HG02678 (cell line): ENCODE results near the gene PEAR1.

ENCODE experiments used
- ATAC-seq: cut with Tn5 transposase; IDR thresholded peaks from one replicate; pipeline ENCODE4 v1.9.1; 2021; ENCODE audit warnings: mild to moderate bottlenecking, moderate library complexity; ENCODE audit not compliant: unreplicated experiment

PEAR1 gene

DNA sequence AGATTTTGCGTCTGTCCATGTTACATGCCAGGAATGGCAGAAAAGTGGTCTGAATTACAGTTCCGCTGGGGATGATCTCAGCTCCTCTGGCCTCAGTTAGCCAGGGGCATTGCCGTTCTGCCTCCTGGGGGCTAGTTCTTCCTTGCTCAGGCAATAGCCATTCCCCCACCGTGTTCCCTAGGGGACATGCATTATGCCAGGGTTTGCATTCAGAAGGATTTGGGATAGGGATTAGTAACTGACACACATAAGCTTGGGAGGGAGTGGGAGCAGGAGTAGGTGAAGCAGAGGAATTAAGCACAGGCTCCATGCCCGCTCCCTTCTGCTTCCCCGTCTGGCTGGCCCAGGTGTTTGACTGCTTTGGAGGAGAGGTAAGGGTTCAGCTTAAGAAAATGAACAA lies 39.6 kb downstream of the PEAR1 start:
- ATAC-seq = no peak

- no peak for ATAC-seq
Observed at GRCh38 chr1:156935505-156936128, 42.1 kb downstream of the PEAR1 start.

DNA sequence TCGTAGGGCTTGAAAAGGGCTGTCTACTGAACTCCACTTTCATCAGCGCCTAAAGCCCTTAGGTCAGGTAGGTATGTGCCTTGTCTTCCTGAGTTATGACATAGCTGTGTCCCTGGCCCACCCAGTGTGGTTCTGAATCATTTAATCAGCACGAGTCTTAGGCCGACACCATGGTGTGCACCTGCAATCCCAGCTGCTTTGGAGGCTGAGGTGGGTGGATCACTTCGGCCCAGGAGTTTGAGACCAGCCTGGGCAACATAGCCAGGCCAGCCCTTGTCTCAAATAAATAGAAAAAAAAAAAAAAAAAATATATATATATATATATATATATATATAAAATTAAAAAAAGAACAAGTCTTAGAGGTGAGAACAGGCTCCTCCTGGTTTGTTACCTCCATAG lies 42.7 kb downstream of the PEAR1 start:
- no peak for ATAC-seq

DNA sequence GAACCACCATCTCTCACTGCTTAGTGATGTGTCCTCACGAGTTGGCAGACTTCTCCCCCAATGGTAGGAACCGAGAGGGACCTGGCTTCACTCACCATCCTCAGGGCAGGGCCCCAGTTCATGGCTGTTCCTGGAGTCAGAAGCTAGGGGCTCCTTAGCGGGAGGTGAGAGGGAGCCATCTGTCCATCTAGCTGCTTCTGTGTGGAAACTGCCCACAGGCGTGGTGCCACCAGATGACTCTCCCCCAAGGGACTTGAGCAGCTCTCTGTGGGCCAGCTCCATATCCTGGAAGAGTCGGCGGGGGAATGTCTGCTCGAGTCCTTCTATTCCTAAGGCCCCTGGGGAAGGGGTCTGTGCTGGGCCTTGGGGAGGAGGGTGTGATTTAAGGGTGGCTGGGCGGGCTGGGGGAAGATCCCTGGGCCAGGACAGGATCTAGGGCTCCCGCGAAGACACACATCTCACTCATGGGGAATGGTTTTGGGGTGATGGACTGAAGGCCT lies 43.3 kb downstream of the PEAR1 start:
- ATAC-seq = no peak

- no peak for ATAC-seq
Observed at GRCh38 chr1:156937883-156938282, 44.4 kb downstream of the PEAR1 start.

GRCh38 chr1:156938813-156939212 lies 45.3 kb downstream of the PEAR1 start:
- ATAC-seq = no peak

GRCh38 chr1:156939786-156940334 lies 46.3 kb downstream of the PEAR1 start:
- no peak for ATAC-seq

DNA sequence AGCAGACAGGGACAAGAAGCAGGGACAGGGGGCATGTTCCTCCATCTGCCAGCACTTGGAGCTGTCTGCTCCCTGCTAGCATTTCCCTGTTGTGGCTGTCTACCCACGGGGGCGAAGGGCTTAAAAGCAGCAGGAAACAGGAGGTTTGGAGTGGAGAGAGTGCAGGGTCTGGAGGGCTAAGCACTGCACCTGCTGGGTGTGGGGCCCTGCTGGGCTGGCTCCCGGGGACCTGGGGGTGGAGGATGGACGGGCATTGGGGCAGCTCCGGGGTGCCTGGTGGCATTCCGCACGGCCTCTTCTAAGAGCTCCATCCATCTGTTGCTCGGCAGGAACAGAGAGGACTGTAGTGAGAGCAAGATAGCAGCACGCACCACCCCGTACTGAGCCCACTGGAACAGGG lies 48.2 kb downstream of the PEAR1 start:
- ATAC-seq = no peak

GRCh38 chr1:156942176-156942575 lies 48.7 kb downstream of the PEAR1 start:
- no peak for ATAC-seq

- no peak for ATAC-seq
Observed at GRCh38 chr1:156942576-156942975, 49.1 kb downstream of the PEAR1 start.

DNA sequence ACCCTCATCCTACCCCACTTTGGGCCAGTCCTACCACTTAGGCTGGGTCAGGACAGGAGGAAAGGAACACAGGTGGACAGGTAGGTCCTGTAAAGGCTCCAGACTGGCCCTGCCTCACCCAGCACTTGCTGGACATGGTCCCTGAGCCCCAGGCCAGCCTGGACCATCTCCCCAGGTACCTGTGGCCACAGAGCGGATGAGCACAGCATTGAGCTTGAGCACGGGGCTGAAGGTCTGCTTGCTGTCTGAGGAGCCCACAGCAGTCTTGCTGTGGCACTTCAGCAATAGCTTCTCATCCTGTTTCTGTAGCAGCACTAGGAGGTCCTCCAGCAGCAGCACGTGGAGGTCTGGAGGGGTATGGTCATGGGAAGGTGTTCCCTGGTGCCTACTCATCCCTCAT lies 50.2 kb downstream of the PEAR1 start:
- no peak for ATAC-seq

DNA sequence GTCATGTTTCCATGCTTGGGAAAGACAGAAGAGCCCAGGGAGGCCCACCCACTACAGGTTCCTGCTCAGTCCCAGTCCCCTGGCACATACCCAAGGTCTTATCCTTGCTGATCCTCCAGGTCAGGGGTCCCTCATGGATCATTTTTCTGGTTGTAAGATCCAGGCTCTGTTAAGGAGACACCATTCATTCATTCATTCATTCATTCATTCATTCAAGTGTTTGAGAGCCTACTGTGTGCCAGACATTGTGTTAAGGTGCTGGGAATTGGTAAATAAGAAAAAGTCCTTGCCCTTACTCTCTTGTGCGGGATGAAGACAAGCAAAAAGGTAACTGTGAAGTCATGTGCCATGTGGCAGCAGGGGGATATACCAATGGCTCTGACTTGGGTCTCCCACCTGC lies 50.8 kb downstream of the PEAR1 start:
- no peak for ATAC-seq

DNA sequence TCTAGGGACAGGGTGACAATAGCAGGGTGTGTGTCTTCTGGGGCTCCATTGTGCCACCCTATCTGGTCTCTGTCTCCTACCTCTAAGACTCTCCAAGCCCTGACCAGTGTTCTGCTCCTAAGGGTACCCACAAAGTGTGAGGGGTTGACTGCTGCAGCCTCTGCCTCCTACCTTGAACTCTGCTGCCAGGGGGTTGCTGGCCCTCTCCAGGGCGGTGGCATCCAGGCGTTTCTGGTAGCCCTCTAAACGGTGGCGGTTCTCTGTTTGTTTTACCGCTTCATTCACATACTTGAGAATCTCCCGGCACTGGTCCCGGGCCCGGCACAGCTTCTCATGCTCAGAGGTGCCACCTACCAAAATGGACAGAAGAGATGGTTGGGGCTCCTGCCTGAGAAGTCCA lies 51.3 kb downstream of the PEAR1 start:
- ATAC-seq = no peak

DNA sequence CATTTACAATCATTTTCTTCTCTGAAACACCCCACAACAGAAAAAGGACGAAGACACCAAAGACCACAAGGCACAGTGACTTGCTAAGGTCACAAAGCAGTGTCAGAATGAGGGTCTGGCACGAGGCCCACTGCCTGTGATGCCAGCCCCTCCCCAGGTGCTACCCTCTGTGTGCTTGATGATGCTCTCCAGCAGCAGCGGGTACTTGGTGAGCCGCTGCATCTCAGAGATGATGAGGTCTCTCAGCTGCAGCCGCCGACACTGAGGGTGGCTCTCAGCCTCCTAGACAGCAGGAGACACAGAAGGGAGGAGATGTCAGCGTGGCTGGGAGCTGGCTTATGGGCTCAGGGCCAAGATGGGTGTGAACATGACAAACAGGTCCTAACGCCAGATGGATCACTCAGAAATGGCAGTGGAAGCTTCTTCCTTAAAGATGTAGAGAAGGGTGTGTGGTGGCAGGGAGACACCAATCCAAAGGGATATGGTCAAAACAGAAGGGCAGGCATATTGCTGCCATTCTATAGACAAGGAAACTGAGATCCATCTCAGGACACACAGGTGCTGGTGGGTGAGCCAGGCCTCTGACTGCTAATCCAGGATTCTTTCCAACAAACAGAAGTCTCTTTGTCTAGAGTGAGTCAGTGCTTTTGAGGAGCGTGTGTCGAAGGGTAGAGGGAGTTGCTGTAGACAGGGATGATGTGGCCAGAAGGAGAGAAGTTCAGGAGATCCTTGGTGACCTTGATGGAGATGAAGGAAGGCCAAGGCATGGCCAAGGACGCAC lies 52.6 kb downstream of the PEAR1 start:
- no peak for ATAC-seq

GRCh38 chr1:156947127-156947526 lies 53.6 kb downstream of the PEAR1 start:
- no peak for ATAC-seq

DNA sequence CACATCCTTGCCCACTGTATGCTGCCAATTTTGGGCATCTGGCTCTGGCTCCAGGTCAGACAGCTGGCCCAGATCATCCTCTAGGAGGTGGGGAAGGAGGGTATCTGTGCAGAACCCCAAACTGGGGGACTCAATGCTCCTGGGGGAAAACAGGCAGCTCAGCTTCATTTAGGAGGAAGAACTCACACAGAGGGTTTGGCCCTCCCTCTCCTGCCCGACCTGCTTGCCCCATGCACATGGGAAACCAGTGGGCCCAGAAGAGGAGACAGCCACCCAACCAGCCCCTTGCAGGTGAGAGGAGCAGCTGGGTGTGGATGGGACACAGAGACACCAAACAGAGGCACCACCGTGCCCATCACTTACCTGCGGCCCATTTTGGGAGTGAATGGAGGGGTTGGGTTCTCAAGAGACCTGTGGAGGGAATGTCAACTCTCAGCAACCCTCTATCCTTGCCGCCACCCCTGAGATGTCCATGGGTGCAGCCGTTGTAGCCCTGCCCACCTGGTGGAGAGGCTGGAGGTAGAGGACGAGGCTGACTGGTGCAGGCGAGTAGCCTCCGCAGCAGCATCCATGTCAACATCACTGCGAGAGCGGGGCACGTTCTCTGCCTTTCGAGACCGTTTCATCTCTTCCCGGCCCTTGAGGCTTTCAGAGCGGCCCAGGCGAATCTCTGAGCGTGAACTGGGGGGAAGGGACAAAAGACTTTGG lies 54.5 kb downstream of the PEAR1 start:
- ATAC-seq = no peak

GRCh38 chr1:156948708-156949107 lies 55.2 kb downstream of the PEAR1 start:
- ATAC-seq = no peak

DNA sequence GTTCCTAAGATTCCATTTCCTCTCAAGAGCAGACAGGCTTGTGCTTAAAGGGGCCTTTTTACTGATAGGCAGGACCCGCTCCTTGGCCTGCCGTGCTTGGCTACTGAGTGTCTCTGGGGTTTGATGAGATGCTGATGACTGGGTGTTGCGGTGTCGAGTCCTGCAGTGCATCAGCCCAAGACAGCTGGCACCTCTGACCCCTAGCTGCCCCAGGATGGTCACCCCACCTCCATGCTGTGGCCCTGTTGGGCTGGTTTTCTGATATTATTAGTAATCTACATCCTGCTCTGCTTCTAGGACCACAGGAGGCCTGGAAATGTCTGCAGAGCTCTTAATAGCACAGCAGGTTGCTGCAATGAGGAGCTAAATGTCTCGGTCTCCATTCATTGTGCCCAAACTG lies 55.6 kb downstream of the PEAR1 start:
- no peak for ATAC-seq

- no peak for ATAC-seq
Observed at GRCh38 chr1:156951371-156951770, 57.9 kb downstream of the PEAR1 start.

GRCh38 chr1:156953571-156953970 lies 60.1 kb downstream of the PEAR1 start:
- no peak for ATAC-seq

DNA sequence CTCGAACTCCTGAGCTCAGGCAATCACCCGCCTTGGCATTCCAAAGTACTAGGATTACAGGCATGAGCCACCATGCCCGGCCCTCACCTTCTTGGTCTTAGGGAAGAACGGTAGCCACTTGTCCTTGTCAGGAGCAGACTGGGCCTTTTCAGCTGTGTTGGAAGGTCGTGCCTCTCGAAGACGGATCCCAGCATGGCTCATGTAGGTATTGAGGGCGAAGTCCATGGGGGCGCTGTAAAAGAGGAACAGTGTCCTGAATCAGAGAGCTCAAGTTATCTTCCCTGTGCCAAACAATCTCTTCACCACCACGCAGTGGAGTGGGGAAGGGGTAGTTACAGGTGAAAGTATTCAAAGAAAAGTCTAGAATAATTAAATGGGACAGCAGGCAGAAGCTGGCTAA lies 62.8 kb downstream of the PEAR1 start:
- no peak for ATAC-seq

DNA sequence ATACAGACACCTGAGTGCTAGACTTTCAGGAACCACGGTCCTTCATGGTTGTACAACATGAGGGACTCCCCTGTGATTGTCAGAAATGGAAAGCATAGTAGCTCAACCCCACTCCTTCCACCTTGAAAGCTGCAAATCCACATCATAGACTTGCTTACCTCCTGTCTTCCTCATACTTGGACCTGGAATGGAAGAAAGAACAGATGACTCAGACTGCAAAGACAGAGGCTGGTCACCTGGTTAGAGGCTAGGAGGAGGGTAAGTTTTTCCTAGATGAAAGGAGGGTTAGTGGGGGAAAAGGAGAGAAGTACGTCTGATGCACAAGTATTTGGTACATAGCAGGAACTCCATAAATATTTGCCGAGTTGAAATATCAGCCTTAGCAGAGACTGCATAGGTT lies 64.1 kb downstream of the PEAR1 start:
- ATAC-seq = no peak
